Chondrocyte (in vitro differentiated cells): ENCODE results near the gene RIMBP2. TPM values are rescaled to one million over a fixed set of nuclear protein-coding genes. Genes with fewer than 3 reads are reported as not detected.

ENCODE experiments used
- DNase-seq: peaks from one replicate; pipeline ENCODE4 v3.0.0; 2021; ENCODE audit warnings: mixed read lengths, low spot score
- H3K27ac Mint-ChIP-seq: one replicate; pipeline ENCODE4 v1.8.0; 2021; ENCODE audit warnings: mild to moderate bottlenecking, moderate library complexity, mixed read lengths; ENCODE audit not compliant: unreplicated experiment
- H3K27me3 Mint-ChIP-seq: 2 replicates; pipeline ENCODE4 v1.8.0; 2021; ENCODE audit warnings: low read depth, mixed read lengths
- H3K36me3 Mint-ChIP-seq: 2 replicates; pipeline ENCODE4 v1.8.0; 2021; ENCODE audit warnings: low read depth, mixed read lengths
- H3K4me1 Mint-ChIP-seq: 2 replicates; pipeline ENCODE4 v1.8.0; 2021; ENCODE audit warnings: low read depth, mild to moderate bottlenecking, mixed read lengths
- H3K4me3 Mint-ChIP-seq: one replicate; pipeline ENCODE4 v1.8.0; 2021; ENCODE audit warnings: mild to moderate bottlenecking, moderate library complexity, mixed read lengths; ENCODE audit not compliant: unreplicated experiment
- H3K9me3 Mint-ChIP-seq: 2 replicates; pipeline ENCODE4 v1.8.0; 2021; ENCODE audit warnings: low read depth, mixed read lengths
- CTCF ChIP-seq: fragments of 200-600 bp; sonication (generic); IDR thresholded peaks from 2 replicates; pipeline ENCODE4 v1.5.0; 2021; ENCODE audit warnings: antibody characterized with exemption, mild to moderate bottlenecking, moderate library complexity
- total RNA-seq: library from RNA; stranded (reverse); gene quantifications from 3 replicates; pipeline ENCODE4 v1.2.1, GENCODE V29; 2021

RIMBP2 gene
- total RNA-seq, 1 donor from 2014 or later: 0.30 TPM

DNA sequence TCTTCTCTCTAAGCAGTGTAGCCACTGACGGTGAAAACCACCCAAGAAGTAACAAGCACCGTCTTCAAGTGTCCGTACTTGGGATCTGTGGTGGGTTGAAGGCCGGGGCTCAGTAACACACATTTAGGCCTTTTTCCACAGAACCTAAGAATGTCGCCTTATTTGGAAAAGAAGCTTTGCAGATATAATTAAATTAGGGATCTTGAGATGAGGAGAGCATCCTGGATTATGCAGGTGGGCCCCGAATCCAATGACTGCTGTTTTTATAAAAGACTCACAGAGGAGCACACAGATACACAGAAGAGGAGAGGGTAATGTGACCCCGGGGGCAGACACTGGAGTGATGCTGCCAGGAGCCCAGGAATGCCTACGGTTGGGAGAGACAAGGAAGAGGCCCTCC, 46.3 kb downstream of the RIMBP2 start:
- peaks cover 13% of the 10 kb centered on the region for H3K9me3 Mint-ChIP-seq
- no peaks in the 10 kb centered on the region for H3K4me1 Mint-ChIP-seq
- peaks cover 1% of the 10 kb centered on the region for H3K36me3 Mint-ChIP-seq
- H3K4me3 Mint-ChIP-seq: no peak overlapping the region
- H3K27ac Mint-ChIP-seq: no peak overlapping the region
- H3K27me3 Mint-ChIP-seq: peaks cover 2% of the 10 kb centered on the region
- DNase-seq: no peak
- TF ChIP-seq CTCF: no peak

GRCh38 chr12:130669205-130669557, 46.9 kb downstream of the RIMBP2 start:
- Mint-ChIP-seq H3K4me1 (no peaks in the 10 kb centered on the region), H3K9me3 (peaks cover 16% of the 10 kb centered on the region), H3K27me3 (peaks cover 2% of the 10 kb centered on the region), H3K27ac (no peak overlapping the region), H3K4me3 (no peak overlapping the region), H3K36me3 (peaks cover 1% of the 10 kb centered on the region)
- no peak for DNase-seq
- TF ChIP-seq CTCF: no peak

GRCh38 chr12:130668286-130669204, 47.6 kb downstream of the RIMBP2 start:
- DNase-seq: peak; percentile 56
- no peaks in the 10 kb centered on the region for H3K4me1 Mint-ChIP-seq
- peaks cover 18% of the 10 kb centered on the region for H3K9me3 Mint-ChIP-seq
- H3K27me3 Mint-ChIP-seq: peaks cover 2% of the 10 kb centered on the region
- H3K36me3 Mint-ChIP-seq: peaks cover 1% of the 10 kb centered on the region
- no peak overlapping the region for H3K4me3 Mint-ChIP-seq
- TF ChIP-seq CTCF: no peak
- no peak overlapping the region for H3K27ac Mint-ChIP-seq

DNA sequence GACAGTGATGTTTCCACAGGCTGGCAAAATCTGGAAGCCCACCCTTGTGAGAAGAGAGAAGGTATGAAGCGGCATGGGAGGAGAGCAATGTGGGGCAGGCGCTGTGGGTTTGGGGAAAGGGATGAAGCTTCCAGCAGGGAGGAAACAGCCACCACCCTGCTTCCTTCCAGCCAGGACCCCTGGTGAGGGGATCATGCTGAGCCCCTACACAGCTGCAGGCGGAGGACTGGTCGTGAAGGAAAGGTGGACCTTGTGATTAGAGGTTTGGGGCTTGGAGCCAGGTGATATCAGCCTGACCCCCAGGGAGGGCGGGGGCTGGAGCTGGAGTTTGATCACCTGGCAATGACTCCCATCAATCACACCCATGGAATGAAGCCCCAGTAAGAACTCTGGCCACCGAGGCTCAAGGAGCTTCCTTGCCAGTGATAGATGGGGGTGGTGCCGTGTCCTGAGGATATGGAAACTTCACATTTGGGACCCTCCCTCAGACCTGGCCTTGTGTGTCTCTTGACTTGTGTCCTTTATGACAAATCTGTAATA, 48.6 kb downstream of the RIMBP2 start:
- peaks cover 1% of the 10 kb centered on the region for H3K36me3 Mint-ChIP-seq
- TF ChIP-seq CTCF: no peak
- no peaks in the 10 kb centered on the region for H3K4me1 Mint-ChIP-seq
- H3K9me3 Mint-ChIP-seq: peaks cover 18% of the 10 kb centered on the region
- H3K4me3 Mint-ChIP-seq: no peak overlapping the region
- peak; percentile 34 for DNase-seq
- peaks cover 2% of the 10 kb centered on the region for H3K27me3 Mint-ChIP-seq
- no peak overlapping the region for H3K27ac Mint-ChIP-seq

GRCh38 chr12:130666645-130667044, 49.5 kb downstream of the RIMBP2 start:
- peaks cover 1% of the 10 kb centered on the region for H3K36me3 Mint-ChIP-seq
- no peak overlapping the region for H3K27ac Mint-ChIP-seq
- no peak for DNase-seq
- H3K4me1 Mint-ChIP-seq: no peaks in the 10 kb centered on the region
- H3K4me3 Mint-ChIP-seq: no peak overlapping the region
- no peak for TF ChIP-seq CTCF
- H3K27me3 Mint-ChIP-seq: peaks cover 2% of the 10 kb centered on the region
- peaks cover 18% of the 10 kb centered on the region for H3K9me3 Mint-ChIP-seq
